GM21515 (cell line): Measurements from ENCODE around the gene RNF180.
"Not testable (repeated sequence)": the region's sequence is repeated elsewhere in the genome, so short reads cannot be mapped to it uniquely, and the experiment has no call there.

ENCODE experiments used
- ATAC-seq: cut with Tn5 transposase; IDR thresholded peaks from one replicate; pipeline ENCODE4 v1.9.1; 2021; ENCODE audit not compliant: unreplicated experiment

Gene RNF180

GRCh38 chr5:64269164-64269563 is 103.5 kb downstream of the RNF180 start:
- no peak for ATAC-seq

GRCh38 chr5:64273276-64273675 is 107.6 kb downstream of the RNF180 start:
- no peak for ATAC-seq

GRCh38 chr5:64285188-64286130 is 119.8 kb downstream of the RNF180 start:
- no peak for ATAC-seq

GRCh38 chr5:64286381-64286780 is 120.7 kb downstream of the RNF180 start:
- no peak for ATAC-seq

- not testable (repeated sequence) for ATAC-seq
These were observed 122.9 kb downstream of the RNF180 start for GRCh38 chr5:64288496-64288895.

GRCh38 chr5:64292611-64293215 is 127.1 kb downstream of the RNF180 start:
- ATAC-seq: no peak

GRCh38 chr5:64295101-64295500 is 129.5 kb downstream of the RNF180 start:
- ATAC-seq: no peak

- no peak for ATAC-seq
These were observed 132.9 kb downstream of the RNF180 start for GRCh38 chr5:64298586-64298985.

- no peak for ATAC-seq
These were observed 134.2 kb downstream of the RNF180 start for GRCh38 chr5:64299805-64300204.

- no peak for ATAC-seq
These were observed 135.9 kb downstream of the RNF180 start for GRCh38 chr5:64301566-64301965.

- ATAC-seq: no peak
These were observed 142.5 kb downstream of the RNF180 start for GRCh38 chr5:64308135-64308534.

GRCh38 chr5:64312491-64312890 is 146.8 kb downstream of the RNF180 start:
- no peak for ATAC-seq

GRCh38 chr5:64315778-64316177 is 150.1 kb downstream of the RNF180 start:
- no peak for ATAC-seq

GRCh38 chr5:64318175-64318574 is 152.5 kb downstream of the RNF180 start:
- no peak for ATAC-seq

GRCh38 chr5:64323591-64323990 is 157.9 kb downstream of the RNF180 start:
- no peak for ATAC-seq

- ATAC-seq: no peak
These were observed 165.1 kb downstream of the RNF180 start for GRCh38 chr5:64330728-64331231.

GRCh38 chr5:64331597-64332277 is 166.1 kb downstream of the RNF180 start:
- ATAC-seq: no peak

- no peak for ATAC-seq
These were observed 168.2 kb downstream of the RNF180 start for GRCh38 chr5:64333886-64334285.

- no peak for ATAC-seq
These were observed 174.1 kb downstream of the RNF180 start for GRCh38 chr5:64339769-64340168.

- ATAC-seq: no peak
These were observed 174.7 kb downstream of the RNF180 start for GRCh38 chr5:64340293-64340692.

- ATAC-seq: no peak
These were observed 175.7 kb downstream of the RNF180 start for GRCh38 chr5:64341340-64341739.

GRCh38 chr5:64344501-64344900 is 178.9 kb downstream of the RNF180 start:
- ATAC-seq: no peak
